C4-2B (cell line): ENCODE data around the gene USP50.

Source experiments
- CTCF ChIP-seq: fragments of 450-650 bp; conservative IDR thresholded peaks from 2 replicates; pipeline ENCODE4 v1.5.1; 2017; ENCODE audit warnings: mild to moderate bottlenecking
- ZFX ChIP-seq: fragments of 450-650 bp; IDR thresholded peaks from 2 replicates; pipeline ENCODE4 v1.6.1; 2017

GRCh38 chr15:50523851-50524251 is 22.6 kb downstream of the USP50 start:
- TF ChIP-seq CTCF (no peak), ZFX (no peak)
